GM18907 (cell line): ENCODE results near the gene TLR8.

Source experiments
- ATAC-seq: cut with Tn5 transposase; IDR thresholded peaks from one replicate; pipeline ENCODE4 v1.9.1; 2021; ENCODE audit warnings: mild to moderate bottlenecking, moderate library complexity; ENCODE audit not compliant: unreplicated experiment

TLR8 gene

DNA sequence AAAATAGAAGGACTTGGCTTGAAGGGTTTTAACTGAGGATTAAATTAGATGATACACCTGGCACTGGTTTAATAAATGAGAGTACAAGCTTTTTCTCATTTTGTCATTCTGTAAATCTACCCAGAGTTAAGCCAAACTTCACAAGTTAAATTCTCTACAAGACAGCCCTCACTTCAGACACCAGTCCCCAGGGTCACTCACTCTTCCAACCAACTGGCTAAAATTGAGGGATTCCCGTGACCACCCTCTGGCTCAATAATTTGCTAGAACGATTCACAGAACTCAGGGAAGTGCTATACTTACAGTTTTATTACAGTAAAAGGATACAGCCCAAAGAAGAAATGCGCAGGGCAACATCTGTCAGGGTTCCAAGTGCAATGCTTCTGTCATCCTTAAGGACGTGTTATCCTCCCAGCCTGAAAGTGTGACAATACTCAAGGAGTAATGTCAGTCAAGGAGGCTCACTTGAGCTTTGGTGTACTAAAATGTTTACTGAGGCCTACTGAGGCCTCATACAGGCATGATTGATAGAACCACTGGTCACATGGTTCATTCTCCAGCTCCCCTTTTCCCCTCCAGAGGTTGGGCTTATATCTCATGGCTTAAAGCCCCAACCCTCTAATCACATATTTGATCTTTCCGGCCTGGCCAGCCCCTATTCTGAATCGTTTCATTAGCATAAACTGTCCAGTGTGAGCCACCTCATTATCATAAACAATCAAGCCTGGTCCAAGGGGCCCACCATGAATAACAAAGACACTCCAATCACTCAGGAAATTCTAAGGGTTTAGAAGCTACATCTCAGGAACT is 58.9 kb downstream of the TLR8 start:
- no peak for ATAC-seq

DNA sequence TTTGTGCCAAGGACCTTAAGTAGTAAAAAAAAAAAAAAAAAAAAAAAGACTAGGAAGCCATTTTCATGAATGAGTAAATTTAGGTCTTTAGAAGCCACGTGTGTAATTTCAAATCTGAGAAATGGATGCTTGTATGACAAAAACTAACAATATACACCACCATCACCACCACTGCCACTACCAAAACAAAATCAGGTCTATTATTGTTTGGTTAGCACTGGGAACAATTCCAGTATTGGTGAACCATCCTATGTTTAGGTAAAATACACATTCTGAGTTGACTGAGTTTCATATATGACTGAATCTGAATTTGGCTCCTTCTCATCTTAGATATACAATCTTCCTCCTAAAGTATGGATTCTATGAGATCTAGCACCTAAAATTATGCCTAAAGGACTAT is 59.7 kb downstream of the TLR8 start:
- no peak for ATAC-seq

DNA sequence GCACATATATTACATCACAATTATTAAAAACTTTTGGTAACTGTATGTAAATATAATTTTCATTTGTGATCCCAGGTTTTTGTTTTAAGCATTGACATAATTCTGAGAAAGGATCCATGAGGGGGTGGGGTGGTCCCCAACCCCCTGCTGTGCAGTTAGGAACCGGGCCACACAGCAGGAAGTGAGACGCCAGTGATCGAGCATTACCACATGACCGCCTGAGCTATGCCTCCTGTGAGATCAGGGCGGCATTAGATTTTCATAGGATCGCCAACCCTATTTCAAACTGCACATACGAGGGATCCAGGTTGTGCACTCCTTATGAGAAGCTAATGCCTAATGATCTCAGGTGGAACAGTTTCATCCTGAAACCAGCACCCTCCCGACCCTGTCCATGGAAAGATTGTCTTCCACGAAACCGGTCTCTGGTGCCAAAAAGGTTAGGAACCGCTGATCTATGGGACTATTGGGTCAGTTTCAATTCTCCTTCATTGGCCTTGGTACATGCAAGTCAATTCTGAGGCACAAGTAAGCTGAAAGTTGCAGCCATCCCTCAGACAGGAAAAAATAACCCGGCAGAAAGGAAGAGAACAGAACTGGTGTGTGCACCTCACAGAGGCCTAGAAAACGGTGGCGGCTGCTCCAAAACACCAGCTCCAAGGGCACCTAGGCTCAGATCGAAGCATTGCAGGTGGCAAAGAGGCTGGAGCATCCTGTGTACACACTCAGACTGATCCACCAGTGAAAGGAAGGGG is 61.5 kb downstream of the TLR8 start:
- no peak for ATAC-seq

DNA sequence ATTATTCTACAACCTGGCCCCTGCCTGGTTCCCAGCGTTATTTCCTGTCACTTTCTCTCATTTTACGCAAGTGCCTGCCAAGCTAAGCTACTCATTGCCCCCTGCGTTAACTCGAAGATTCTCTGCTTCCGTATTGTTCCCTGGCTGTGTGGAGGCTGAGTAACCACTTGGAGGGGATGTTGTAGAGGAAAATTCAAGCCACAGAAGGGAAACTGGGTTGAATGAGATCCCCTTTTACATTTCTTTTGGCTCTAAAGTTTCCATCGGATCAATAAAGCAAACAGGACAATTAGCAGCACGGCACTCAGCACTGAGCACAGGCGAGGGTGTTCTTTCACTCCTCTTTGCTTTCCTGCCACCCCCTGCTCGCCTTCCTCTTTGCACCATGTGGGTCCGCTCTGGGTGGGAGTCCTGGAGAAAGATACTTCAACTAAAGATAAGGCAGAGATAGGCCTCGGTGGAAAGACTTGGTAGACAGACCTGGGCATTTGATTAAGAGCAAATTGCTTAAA is 64.3 kb downstream of the TLR8 start:
- peak; percentile 21 for ATAC-seq

DNA sequence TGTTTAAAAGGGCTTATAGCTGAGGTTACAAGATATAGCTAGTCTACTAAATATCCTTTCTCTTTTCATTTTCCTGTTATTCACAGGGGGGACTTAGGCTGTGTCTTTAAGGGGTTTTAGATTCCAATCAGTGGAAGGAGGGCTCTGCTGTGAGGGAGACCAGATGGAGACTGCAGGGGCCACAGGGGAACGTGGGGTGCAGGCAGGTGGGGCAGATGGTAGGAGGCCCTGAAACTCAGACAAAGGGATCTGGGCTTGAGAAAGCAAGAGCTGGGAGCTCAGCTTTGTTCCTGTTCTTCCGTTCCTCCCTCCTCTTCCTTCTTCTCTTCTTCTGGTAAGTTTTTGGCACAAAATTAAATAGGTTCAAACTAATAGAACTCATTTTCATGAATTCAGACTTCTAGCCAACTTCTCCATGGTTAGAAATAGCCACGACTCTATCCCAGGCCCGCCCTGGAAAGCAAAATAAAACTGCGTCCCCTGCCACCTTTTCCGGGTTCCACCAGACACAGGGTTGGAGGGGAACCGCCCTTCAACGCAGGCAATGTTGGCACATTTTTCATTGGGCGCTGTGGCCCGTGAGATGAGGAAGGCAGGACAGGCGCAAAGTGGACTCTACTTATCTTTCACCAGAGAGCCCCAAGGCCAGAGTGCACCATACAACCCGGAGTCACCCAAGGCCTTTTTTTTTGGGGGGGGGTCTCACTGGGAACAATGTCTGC is 65.0 kb downstream of the TLR8 start:
- no peak for ATAC-seq

DNA sequence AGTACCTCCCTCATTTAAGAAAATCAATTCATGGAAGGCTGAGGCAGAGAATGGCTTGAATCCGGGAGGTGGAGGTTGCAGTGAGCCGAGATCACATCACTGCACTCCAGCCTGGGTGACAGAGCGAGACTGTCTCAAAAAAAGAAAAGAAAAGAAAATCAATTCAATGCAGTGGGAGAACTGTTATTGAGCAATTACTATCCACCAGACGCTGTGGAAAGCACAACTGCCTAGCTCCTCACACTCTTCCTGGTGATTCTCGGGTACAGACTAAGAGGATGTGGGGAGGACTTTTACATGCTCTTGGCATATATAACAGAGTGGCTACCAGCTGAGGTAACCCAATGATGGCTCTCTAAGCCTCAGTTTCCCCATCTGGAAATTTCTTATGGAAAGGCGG is 65.8 kb downstream of the TLR8 start:
- ATAC-seq: no peak
